Stimulated activated naive CD4-positive, alpha-beta T cell treated with Interleukin-2 at 50 U/mL for 16 hours (primary cell): ENCODE results near the gene LIPK.
A peak's percentile ranks its signal among the peaks of the same experiment; 100 is the strongest.
"Not testable (repeated sequence)": the region's sequence is repeated elsewhere in the genome, so short reads cannot be mapped to it uniquely, and the experiment has no call there.

ENCODE experiments used
- DNase-seq: peaks from one replicate; lab custom pipeline; 2025; lab: John Stamatoyannopoulos, UW

LIPK gene, protein sequence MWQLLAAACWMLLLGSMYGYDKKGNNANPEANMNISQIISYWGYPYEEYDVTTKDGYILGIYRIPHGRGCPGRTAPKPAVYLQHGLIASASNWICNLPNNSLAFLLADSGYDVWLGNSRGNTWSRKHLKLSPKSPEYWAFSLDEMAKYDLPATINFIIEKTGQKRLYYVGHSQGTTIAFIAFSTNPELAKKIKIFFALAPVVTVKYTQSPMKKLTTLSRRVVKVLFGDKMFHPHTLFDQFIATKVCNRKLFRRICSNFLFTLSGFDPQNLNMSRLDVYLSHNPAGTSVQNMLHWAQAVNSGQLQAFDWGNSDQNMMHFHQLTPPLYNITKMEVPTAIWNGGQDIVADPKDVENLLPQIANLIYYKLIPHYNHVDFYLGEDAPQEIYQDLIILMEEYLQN

DNA sequence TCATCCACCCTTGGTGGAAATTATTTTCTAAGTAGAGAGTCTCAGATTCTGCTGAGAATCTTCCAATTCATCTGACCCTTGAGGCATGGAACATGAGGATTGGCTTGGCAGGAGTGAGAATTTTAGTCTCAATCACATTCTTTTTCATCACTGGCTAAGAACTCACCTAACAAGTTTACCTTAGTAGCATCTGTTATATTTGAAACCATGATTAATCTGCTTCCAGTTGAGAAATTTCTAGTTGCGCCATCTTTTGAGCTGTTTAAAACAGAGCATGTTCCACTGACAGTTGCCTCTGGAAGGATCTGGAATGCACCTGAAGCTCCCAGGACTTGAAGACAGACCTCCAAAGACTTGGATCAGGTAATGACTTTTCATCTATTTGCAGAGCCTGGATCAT lies at the start of gene LIPK:
LIPK (plus strand) TSS at position 292 of the 400 bp plus-strand sequence. CDS start 18,295 bp downstream, outside the sequence.
- DNase-seq: no peak

DNA sequence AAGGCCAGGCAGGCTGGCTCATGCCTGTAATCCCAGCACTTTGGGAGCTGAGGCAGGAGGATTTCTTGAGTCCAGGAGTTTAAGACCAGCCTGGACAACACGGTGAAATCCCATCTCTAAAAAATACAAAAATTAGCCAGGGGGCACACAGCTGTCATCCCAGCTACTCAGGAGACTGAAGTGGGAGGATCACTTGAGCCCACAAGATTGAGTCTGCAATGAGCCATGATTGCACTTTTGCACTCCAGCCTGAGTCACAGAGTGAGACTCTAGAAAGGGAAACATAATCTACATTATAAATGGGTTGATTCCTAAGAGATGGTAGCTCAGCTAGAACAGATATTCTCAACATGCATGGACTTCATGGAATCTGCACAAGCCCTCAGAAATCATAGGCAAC lies 48.1 kb upstream of the LIPK start:
- DNase-seq: no peak

DNA sequence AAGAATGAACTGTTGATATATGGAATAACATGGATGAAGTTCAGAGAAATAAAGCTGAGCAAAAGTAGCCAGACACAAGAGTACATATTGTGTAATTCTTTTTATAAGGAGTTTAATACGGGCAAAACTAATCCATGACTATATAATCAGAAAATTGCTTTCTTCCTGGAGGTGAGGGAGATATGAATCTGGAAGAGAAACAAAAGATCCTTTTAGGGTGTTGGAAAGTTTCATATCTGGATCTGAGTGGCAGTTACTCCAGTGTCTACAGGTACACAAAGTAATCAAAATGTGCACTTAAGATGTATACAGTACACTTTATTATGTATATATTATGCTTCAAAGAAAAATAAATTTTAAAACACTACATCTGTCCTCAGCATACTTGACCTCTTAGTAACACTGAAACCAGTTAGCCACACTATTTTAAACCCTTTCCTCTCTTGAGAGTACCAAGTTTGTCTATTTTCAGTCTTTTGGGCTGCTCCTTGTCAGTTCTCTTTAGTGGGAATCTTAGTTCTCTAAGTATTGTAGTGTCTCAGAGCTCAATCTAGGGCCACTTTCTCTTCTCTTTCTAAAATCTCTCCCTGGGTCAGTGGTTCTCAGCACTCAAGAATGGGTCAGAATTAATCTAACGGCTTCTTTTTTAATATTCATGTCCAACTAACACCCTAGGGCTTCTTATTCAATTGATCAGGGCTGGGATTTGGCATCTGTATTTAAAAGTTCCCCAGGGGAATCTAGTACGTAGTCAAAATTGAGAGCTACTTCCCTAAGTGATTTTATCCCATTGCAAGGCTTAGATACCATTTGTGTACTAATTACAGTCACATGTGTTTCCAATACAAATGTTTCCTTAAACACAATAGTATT lies 46.1 kb upstream of the LIPK start:
- DNase-seq: no peak

DNA sequence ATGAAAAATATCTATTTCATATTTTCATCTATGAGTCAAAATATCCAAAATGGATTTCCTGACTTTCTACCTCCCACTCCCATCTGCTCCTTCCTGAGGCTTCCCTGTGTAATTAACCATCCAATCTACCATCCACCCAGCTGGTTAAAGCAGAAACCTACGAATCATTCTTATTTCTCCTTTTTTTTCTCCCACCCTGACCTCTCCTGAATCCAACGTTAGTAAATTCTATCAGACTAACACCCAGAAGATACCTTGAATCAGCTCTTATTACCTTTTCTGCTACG lies 45.5 kb upstream of the LIPK start:
- DNase-seq: no peak

DNA sequence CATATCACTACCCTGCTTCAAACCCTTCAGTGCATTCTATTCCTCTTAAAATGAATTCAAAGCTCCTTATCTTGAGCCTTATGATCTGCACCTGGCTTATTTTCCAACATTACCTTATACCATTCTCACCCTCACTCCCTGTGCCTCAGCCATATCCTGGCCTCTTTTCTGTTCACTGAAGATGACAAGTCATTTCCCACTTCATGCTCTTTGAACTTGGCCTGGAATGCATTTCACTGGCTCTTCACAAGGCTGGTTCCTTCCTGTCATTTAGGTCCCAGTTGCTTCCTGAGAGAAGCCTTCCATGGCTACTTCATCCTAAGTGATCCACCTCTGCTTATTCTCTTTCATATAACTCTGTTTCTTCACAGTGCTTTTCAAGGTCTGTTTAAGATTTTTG lies 45.0 kb upstream of the LIPK start:
- DNase-seq: no peak

DNA sequence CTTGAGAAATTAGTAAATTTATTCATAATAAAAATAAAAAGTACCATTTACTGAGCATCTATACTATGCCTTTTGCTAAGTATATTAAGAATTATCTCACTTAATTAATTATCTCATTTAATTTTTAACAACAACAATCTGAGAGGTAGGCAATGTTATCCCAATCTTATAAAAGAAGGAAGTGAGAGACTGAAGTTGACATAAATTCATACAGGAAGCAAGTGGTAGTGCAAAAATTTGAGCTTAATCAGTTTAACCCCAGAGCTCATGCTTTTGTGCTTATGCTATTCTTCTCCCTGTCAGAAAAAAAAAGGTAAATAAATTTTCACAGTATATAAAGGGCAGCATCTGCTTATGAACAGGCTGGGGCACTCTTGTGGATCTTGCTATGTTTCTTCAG lies 44.5 kb upstream of the LIPK start:
- no peak for DNase-seq

DNA sequence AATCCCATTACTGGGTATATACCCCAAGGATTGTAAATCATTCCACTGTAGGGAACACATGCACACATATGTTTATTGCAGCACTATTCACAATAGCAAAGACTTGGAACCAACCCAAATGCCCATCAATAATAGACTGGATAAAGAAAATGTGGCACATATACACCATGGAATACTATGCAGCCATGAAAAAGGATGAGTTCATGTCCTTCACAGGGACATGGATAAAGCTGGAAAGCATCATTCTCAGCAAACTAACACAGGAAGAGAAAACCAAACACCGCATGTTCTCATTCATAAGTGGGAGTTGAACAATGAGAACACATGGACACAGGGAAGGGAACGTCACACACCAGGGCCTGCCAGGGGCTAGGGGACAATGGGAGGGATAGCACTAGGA lies 42.9 kb upstream of the LIPK start:
- DNase-seq: not testable (repeated sequence)

DNA sequence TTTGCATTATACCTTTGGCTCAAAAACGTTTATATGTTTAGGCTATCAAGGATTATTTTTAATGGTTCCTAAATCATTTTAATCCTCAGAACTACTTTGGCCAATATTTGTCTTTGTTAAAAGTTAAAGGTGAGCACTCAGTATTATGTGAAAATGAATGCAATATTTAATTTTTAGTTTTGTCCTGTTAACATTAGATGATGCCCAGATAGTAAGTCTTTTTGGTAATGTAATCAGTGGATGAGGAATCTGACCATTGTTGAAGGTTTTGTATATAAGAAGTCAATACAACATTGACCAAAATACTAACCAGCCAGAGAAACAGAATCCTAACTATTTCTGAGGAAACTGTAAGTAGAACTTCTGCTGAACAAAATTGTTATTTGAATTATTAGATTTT lies 41.9 kb upstream of the LIPK start, which contains the start of gene LIPF:
LIPF (plus strand) TSS at position 301 of the 400 bp plus-strand sequence. CDS start 2,856 bp downstream, outside the sequence.
- DNase-seq: no peak

DNA sequence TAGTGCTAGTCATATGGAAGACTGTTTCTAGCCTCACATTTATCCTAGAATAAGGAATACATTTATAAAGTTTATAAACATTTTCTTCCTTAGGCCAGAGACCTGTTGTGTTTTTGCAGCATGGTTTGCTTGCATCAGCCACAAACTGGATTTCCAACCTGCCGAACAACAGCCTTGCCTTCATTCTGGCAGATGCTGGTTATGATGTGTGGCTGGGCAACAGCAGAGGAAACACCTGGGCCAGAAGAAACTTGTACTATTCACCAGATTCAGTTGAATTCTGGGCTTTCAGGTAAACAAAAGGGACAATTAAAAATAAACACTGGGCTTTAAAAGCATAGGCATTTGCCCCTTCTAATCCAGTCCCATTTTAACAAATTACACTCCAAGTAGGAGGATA lies 37.6 kb upstream of the LIPK start:
- no peak for DNase-seq

DNA sequence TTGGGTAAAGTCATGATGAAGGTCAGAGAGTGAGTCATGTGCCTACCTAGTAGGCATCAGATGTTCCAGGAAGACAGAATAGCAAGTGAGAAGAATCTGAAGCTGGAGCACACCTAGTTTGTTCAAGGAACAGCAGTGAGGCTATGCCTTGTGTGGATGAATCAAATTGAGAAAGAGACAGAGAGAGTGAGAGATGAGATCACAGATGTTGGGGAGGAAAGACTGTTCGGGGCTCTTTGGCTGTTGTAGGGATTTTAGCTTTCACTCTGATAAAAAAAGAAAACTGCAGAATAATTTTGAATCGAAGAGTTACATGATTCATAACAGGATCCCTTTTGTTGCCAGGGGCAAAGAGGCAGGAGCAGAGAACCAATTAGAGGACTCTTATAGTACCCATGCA lies 35.6 kb upstream of the LIPK start:
- no peak for DNase-seq

DNA sequence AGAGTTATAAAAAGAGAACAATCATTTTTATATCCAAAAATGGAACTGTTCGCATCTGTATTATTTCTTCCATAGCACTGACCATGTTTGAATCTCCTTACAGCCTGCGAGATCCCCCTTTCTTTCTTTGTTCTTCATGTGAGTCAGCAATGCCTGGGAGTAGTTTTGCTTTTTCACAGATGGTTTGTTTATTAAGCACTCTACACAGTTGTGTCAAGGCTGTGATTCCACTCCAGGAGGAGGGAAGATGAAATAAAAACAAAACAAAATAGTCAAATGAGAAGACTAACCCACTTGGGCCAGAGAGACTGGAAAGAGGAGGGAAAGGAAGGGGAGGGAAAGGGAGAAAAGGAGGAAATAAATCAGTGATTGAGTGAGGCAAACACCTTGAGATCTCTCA lies 34.0 kb upstream of the LIPK start:
- DNase-seq: no peak

DNA sequence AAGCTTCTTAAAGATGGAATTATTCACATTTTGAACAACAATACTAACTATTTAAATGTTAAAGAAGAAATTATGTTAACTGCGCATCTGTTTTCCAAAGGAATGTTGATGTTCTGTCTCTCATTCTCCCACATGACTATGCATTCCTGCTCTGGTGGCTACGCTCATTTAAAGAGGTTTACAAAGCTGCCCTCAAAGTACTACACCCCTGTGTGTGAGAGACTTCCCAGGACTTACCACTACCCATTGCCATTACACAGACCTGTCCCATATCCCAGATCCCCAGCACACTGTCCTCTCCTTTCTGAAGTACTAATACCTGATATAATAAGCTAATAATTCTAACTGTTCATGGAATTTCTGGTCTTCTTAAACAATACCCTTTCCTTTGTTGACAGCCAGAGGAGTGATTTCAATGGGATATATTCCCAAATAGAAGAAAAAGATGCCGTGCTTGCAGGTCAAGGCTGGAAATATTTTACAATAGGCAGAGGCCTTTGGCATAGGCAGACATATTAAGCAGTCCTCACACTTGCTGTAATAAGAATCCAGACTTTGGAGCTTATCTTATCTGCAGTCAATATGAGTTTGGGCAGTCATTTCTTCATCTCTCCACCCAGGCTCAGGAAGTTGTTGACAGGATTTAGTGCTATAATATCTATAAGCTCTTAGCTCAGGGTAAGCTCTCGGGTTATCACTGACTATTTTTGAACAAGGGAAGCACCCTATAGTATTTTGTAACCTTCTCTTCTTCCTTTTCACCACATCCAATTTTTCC lies 29.6 kb upstream of the LIPK start:
- DNase-seq: no peak

DNA sequence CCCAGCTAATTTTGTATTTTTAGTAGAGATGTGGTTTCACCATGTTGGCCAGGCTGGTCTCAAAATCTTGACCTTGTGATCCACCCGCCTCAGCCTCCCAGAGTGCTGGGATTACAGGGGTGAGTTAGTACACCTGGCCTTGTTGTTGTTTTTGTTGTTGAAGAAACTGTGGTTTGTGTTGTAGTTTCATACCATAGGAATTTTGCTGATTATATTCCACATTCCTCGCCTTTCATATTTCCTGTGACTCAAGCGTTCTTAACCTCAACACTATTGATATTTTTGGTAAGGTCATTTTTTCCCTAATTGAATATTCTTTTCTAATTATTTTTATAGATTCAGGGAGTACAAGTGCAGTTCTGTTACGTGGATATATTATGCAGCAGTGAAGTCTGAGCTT lies 25.1 kb upstream of the LIPK start:
- DNase-seq: no peak

DNA sequence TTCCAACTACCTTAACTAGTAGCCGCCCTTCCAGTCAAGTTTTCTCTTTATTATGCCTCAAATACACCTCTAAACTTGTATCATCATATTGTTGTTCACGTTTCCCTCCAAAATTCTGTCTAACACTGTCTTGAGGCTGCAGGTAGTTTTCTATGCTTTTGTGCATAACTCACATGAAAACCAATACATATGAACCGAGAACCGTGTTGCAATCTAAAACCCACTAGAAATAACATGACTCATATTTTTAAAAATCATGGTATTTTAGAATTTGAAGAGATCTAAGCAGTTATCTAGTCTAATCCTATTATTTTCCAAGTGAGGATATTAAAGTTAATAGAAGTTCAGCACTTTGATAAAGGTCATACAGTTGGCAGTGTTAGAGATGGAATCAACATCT lies 23.6 kb upstream of the LIPK start:
- no peak for DNase-seq

DNA sequence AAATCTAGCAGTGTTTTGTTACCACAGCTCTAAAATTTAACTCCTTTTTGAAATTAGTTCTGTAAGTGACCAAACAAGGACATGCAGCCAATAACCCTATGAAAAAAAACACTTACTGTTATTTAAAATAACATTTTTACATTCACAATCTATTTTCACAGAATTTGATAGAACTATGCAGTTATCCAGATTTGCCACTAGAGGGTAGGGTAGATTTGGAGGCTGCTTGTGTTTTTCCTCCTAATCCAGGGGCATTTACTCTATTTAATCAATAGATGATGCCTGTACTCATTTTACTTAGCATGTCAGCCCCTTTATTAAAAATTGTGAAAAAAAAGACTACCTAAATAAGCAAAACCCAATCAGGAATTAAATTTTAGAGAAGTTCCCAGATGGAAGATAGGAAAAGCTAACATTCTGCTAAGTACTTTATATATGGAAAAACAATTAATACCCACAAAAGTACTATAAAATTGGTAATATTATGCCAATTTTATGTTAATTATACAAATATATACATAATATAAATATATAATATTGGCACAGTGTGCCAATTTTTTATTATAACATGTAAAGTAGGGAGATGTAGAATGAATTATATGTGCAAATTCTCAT lies 18.1 kb upstream of the LIPK start:
- no peak for DNase-seq

DNA sequence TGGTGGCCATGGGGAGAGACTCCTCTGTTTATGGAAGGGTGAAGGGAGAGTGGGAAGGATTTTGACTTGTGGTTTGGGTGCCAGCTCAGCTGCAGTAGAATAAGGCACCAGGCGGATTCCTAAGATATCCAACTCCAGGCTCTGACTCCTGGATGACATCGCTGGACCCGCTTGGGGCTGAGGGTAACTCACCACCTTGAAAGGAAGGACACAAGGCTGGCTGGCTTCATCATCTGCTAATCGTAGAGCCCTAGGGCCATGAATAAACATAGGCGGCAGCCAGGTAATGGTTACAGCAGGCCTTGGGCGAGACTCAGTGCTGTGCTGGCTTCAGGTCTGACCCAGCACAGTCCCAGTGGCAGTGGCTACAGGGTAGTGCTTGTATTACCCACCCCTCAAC lies 16.7 kb upstream of the LIPK start:
- DNase-seq: no peak

DNA sequence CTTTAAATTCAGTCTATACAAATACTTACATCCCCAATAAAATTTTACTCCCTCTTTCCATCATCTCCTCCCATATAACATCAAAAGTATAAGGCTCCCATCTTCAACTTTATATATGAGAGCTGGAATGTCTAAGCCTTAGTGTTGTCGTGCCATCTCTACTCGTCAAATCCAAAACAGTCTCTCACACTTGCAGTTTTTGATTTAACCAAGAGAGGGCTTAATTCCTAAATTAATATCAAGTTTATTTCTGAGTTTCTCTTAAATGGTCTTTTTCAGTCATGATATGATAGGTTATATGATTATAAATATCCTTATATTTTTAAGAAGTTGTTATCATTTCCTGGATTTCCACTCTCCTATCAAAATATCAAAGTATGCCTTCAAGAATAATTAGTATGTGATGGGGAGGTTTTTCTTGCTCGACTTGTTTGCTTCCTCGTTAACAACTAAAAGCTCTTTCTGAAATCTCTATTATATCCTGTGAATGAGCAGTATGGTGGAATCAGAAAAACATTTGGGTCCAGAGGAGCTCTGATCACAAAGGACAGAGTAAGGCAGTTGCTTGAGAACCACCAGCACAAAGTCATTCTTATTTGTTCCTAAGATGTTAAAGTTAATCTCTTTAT lies 12.5 kb upstream of the LIPK start:
- DNase-seq: no peak

DNA sequence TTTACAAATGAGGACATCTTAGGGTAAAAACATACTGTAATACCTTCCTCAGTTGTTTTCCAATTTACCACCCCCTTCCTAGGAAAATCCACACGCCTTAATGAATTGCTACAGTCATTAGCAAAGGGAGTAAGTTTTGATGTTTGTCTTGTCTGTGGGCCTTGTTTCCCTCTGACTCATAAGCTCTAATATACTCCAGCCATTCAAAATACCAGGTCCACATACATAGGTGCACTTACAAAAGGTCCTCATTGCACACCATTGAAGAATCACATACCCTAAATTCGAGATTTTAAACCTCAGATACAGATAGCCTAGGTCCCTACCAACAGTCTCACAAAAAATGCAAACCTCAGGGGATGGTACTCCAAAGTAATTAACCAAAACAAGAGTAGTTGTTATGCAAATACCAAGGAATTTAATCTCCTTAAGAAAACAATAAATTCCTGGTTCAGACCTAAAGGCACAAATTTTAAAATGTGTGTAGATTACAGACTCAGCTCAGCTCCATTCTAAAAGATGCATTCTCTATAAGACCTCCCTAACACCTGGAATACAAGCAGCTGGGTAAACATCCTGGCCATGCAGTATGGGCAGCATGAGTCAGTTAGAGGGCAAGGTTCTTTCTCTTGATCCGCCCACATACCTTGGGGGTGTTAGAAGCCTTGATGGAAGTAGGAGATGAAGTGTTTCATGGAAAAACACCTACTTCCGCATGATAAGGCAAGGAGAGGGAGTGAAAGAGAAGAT lies 3.0 kb upstream of the LIPK start:
- DNase-seq: peak; percentile 1

DNA sequence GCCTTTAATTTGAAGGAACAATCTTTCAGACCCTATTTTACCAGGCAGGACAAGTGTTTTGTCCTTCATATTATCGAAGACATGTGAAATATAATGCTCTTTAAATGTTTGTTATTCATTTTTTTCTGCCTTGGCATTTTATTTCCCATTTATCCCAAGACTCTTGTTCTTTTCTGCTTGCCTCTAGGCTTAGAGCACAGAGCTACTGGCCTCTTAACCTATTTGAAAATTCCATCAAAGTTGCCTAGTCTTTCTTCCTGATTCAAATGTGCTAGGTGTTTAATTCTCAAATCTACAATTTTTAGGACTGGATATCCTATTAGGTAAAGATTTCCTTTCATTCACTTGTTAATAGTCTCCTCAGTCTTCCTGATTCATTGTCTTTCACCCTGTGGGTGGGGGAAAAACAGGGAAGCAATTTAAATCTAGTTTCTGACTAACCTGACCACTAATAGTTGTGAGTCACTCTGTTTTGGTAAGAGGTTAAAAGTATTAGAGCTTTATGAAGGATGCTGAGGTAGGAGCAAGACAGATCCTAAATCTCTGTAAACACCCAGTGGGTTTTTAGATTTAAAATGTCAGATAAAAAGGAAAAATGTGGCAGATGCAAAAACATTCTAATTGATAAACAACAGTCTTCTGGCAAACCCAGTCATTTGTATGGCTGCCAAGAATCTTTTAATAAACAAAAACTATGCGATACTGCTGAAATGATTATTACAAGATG lies 1.5 kb downstream of the LIPK start:
- DNase-seq: no peak

DNA sequence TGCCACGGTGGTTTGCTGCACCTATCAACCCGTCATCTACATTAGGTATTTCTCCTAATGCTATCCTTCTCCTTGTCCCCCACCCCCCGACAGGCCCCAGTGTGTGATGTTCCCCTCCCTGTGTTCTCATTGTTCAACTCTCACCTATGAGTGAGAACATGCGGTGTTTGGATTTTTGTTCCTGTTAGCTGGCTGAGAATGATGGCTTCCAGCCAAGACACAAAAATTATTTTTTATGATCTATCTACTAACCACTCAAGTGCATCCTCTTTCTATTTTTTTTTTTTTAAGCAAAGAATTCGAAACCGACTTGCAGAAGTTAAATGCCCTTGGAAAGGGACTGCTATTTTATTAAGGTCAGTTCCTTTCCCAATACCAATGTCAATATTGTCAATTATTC lies 3.3 kb downstream of the LIPK start:
- not testable (repeated sequence) for DNase-seq
